Stimulated activated CD4-positive, alpha-beta T cell treated with anti-CD3 and anti-CD28 coated beads, Interleukin-12 subunit alpha, Interleukin-12 subunit beta, amount 100 ng/mL, for 4 hours (primary cell): ENCODE measurements around the gene GNAZ.

Experiments
- DNase-seq: peaks from one replicate; pipeline ENCODE4 v3.0.0-alpha.2; 2020

The GNAZ gene

GRCh38 chr22:23140385-23140784, 70.1 kb downstream of the GNAZ start:
- no peak for DNase-seq

GRCh38 chr22:23142546-23143105, 72.3 kb downstream of the GNAZ start:
- DNase-seq = no peak

DNA sequence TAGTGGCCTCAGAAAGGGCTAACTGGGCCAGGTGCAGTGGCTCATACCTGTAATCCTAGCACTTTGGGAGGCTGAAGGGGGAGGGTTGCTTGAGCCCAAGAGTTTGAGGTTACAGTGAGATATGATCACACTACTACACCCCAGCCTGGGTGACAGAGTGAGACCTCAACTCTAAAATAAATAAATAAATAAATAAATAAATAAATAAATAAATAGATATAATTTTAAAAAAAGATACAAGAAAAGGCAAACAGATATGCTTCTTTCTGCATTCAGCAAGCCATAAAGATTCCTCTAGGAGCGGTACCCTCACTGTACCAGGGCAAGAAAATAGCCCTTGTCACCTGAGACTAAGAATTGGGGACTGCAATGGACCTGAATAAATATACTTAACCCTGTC, 72.8 kb downstream of the GNAZ start:
- DNase-seq = no peak

DNA sequence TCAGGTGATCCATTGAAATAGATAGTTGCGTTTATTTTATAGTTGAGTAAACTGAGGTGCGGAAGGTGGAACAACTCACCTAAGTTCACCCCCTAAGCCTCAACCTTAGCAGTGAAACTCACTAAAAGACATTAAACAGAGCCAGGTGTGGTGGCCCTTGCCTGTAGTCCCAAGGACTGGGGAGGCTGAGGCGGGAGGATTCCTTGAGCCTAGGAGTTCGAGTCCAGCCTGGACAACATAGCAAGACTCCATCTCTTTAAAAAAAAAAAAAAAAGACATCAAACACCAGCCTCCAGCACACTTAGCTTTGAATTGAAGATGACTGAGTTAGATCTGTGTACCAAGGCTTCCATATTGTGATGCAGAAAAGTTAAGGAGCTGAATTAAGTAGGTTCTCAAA, 74.1 kb downstream of the GNAZ start:
- DNase-seq = no peak

- peak; percentile 67 for DNase-seq
Observed at GRCh38 chr22:23144932-23145877, 74.9 kb downstream of the GNAZ start, which contains the start of gene RAB36. Gene RAB36 (plus strand): TSS chr22:23145477. CDS start chr22:23146617, 1,140 bp downstream.

DNA sequence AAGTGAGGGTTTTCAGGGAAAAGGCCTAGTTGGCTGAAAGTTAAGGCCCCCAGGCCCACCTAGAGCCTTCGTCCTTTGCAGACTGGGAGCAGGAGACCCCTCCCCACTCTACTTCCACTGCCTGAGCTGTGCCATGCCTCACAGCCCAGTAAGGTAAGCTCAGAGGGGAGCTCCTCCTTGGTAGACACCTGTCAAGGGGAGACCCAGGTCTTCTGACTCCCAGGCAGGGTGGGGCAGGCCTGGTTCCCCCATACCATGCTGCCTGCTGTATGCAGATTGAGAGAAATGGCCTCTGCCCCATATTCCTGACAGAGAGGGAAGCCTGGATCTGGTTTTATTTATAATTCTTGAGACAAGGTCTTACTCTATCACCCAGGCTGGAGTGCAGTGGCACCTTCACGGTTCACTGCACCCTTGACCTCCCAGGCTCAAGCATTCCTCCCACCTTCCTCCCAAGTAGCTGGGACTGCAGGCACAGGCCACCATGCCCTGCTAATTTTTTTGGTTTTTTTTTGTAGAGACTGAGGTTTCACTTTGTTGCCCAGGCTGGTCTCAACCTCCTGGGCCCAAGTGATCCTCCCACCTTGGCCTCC, 75.7 kb downstream of the GNAZ start:
- DNase-seq = no peak

- DNase-seq = no peak
Observed at GRCh38 chr22:23146478-23147205, 76.3 kb downstream of the GNAZ start.

GRCh38 chr22:23147617-23148387, 77.5 kb downstream of the GNAZ start:
- no peak for DNase-seq

DNA sequence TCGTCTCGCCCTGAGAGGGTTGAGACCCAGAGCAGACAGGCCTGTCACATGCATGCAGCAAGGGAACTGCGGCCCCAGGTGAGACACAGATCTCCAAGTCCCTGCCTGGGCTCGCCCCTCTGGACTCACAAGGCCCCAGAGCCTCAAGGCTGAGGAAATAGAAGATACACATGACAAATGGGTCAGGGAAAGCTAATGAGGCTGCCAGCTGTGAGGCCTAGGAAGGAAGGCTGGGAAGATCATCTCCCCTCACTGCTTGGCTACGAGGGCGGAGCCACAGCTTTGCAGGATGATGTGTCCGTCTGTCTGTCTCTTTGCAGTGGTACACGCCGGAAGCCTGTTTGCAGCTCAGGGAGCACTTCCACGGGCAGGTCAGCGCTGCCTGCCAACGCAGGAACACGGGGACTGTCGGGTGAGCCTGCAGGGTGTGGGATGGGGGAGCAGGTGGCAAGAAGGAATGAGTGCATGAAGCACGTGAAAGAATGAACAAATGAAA, 79.5 kb downstream of the GNAZ start:
- DNase-seq = no peak

DNA sequence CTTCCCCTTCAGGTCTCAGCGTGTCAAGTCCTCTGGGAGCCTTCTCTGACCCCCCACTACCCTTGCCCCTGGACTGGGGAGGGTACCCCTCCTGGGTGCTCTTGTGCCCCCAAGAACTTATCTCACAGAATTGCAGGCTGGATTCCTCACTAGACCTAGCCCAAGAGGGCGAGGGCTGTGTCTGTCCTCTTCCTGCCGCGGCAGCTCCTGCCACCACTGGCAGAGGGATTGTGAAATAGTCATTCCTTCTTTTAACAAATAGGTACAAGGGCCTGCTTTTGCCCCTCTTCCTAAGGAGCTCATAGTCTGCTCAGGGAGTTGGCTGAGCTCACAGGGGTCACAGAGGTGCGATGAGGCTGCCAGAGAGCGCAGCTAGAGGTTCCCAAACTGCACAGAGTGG, 80.4 kb downstream of the GNAZ start:
- DNase-seq = no peak

GRCh38 chr22:23151827-23152226, 81.5 kb downstream of the GNAZ start:
- DNase-seq = no peak

GRCh38 chr22:23152238-23153114, 82.2 kb downstream of the GNAZ start:
- no peak for DNase-seq

- DNase-seq = no peak
Observed at GRCh38 chr22:23153994-23154393, 83.7 kb downstream of the GNAZ start.

DNA sequence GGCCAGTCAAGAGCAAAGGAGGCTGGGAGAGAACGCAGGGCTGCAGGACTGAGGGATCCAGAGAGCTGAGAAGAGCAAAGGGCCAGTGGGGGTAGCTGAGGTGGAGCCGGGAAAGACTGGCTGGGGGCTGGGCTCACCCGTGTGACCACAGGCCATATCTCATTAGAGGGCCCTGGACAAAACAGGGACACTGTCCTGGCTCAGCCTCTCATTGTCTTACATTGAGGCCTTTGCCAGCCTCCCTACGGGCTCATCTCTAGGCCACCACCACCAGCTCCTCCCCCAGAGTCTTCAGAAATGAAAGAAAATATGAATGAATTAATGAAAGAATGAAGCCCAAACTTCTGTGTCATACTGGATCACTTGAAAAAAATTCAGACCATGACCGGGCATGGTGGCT, 84.1 kb downstream of the GNAZ start:
- no peak for DNase-seq

DNA sequence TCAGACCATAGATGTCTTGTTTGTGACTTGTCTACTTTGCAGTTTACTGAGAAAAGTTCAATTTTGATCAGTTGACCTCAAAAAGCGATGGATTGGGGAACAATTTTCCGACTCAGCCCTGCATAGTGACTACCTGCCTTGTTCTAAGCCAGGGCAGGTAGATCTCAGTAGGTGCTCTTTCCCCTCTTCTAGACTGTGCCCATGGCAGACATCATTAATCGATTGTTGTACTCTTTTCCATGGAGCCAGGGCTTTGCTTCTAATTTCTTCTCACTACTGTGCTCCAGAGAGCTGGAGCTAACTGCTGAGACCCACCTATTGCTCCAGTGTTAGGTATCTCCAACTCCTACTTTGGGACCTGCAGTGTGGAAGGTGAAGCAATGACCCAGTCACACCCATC, 84.8 kb downstream of the GNAZ start:
- DNase-seq = no peak

DNA sequence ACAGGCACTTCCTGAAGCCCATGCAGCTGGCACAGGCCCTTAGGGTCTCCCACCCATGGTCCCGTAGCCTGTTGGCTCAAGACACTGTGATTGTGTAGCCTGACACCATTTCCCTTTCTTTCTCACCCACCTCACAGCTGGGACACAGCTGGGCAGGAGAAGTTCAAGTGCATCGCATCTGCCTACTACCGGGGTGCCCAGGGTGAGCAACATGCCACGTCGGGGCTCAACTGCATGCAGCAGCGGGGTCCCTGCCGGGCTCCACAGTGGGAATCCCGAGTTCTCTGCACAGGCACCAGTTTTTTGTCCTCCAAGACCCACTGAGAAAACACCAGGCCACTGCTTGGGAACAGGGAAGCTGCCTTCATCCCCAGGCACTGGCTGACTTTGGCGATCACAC, 85.5 kb downstream of the GNAZ start:
- DNase-seq = no peak

DNA sequence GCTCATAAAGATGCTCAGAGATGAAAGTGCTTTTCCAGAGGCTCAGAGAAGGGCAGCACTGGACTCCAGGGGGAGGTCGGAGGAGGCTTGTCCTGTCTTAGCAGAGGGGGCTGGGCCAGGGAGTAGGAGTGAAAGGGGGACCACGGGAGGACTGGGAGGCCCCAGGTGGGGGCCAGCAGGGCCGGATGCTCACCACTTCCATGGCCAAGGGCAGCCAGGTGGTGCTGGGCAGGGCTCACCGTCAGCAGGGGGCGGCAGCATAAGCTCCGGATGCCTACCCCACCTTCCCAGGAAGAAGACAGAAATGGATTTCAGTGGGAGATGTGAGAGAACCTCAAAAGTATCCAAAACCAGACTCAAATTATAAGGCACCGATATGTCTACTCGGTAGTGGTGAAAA, 86.0 kb downstream of the GNAZ start:
- DNase-seq = no peak

GRCh38 chr22:23157560-23158515, 87.5 kb downstream of the GNAZ start:
- DNase-seq = no peak

DNA sequence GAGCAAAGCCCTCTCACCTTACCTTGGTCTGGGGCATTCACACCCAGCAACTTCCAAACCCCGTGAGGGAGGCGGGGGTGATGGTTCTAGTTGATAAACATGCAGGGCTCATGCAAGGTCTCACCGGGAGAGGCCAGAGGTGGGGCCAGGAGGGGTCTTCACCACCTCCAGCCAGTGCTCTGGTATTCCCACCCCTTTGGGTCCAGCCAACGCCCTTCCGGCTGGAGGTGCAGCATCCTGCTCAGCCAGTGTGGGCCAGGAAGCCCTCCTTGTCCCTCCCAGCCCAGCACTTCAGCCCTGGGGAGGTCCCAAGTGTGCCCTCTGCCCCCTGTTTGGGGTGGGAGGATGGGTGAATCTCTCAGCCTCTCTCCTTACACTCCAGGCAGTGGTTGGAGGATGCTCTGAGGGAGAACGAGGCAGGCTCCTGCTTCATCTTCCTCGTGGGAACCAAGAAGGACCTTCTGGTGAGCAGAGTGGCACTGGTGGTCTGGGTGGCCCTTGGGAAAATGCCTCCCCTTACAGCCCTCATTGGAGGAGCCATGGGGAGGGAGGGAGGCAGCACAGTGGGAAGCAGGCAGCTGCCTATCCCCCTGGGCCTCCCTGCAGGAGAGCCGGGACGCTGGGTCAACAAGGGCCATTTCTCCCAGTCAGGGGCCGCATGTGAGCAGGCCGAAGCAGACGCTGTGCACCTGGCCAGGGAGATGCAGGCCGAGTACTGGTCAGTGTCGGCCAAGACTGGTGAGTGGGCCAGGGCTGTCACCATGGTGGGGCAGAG, 88.4 kb downstream of the GNAZ start:
- DNase-seq = no peak
